HL-60 (cell line): Measurements from ENCODE around the gene PLOD3.

ENCODE experiments used
- CTCF ChIP-seq: IDR thresholded peaks from one replicate; pipeline ENCODE4 v1.5.1; 2011; ENCODE audit warnings: low read length, control low read depth, inconsistent platforms; ENCODE audit not compliant: insufficient read depth
- GABPA ChIP-seq: IDR thresholded peaks from 2 replicates; pipeline ENCODE4 v1.6.1; 2012; ENCODE audit warnings: low read depth
- POLR2AphosphoS5 ChIP-seq: IDR thresholded peaks from 2 replicates; pipeline ENCODE4 v1.6.1; 2012; ENCODE audit warnings: low read depth
- SPI1 ChIP-seq: IDR thresholded peaks from 2 replicates; pipeline ENCODE4 v1.6.1; 2012; ENCODE audit warnings: low read depth, mild to moderate bottlenecking, borderline replicate concordance
- TF ChIP-seq, protein P1 (sequence below): IDR thresholded peaks from 2 replicates; pipeline ENCODE4 v1.6.1; 2012; ENCODE audit warnings: low read depth; ENCODE audit not compliant: insufficient replicate concordance

DNA sequence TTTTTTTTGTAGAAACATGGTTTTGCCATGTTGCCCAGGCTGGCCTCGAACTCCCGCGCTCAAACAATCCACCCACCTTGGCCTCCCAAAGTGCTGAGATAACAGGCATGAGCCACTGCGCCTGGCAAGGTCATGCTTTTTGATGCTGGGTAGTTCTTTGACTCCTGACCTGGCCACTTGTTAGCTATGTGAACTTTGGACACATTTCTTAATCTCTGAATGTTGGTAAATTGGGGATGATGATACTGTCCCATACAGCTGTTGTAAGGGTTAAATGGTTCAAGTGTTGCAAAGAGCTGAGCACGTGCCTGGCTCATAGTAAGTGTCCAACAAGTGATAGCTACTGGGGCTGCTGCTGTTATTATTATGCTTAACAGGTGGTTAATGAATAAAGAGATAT, 2.9 kb upstream of the PLOD3 start:
- no peak for TF ChIP-seq CTCF
- TF ChIP-seq, protein P1, sequence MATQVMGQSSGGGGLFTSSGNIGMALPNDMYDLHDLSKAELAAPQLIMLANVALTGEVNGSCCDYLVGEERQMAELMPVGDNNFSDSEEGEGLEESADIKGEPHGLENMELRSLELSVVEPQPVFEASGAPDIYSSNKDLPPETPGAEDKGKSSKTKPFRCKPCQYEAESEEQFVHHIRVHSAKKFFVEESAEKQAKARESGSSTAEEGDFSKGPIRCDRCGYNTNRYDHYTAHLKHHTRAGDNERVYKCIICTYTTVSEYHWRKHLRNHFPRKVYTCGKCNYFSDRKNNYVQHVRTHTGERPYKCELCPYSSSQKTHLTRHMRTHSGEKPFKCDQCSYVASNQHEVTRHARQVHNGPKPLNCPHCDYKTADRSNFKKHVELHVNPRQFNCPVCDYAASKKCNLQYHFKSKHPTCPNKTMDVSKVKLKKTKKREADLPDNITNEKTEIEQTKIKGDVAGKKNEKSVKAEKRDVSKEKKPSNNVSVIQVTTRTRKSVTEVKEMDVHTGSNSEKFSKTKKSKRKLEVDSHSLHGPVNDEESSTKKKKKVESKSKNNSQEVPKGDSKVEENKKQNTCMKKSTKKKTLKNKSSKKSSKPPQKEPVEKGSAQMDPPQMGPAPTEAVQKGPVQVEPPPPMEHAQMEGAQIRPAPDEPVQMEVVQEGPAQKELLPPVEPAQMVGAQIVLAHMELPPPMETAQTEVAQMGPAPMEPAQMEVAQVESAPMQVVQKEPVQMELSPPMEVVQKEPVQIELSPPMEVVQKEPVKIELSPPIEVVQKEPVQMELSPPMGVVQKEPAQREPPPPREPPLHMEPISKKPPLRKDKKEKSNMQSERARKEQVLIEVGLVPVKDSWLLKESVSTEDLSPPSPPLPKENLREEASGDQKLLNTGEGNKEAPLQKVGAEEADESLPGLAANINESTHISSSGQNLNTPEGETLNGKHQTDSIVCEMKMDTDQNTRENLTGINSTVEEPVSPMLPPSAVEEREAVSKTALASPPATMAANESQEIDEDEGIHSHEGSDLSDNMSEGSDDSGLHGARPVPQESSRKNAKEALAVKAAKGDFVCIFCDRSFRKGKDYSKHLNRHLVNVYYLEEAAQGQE: no peak
- no peak for TF ChIP-seq GABPA
- TF ChIP-seq POLR2AphosphoS5: no peak
- no peak for TF ChIP-seq SPI1
